GM21723 (cell line): ENCODE measurements around the gene MINDY4.

ENCODE experiments used
- ATAC-seq: cut with Tn5 transposase; IDR thresholded peaks from one replicate; pipeline ENCODE4 v1.9.1; 2021; ENCODE audit warnings: mild to moderate bottlenecking, moderate library complexity; ENCODE audit not compliant: unreplicated experiment

The MINDY4 gene

GRCh38 chr7:30850426-30850825 is 79.2 kb downstream of the MINDY4 start:
- no peak for ATAC-seq

- ATAC-seq, result no peak
Observed at GRCh38 chr7:30851651-30852307, 80.6 kb downstream of the MINDY4 start.

- no peak for ATAC-seq
Observed at GRCh38 chr7:30852308-30852684, 81.1 kb downstream of the MINDY4 start.

- ATAC-seq, result no peak
Observed at GRCh38 chr7:30852744-30853288, 81.6 kb downstream of the MINDY4 start.

GRCh38 chr7:30853576-30853975 is 82.4 kb downstream of the MINDY4 start:
- ATAC-seq, result no peak

- no peak for ATAC-seq
Observed at GRCh38 chr7:30855936-30856335, 84.7 kb downstream of the MINDY4 start.

GRCh38 chr7:30858576-30858975 is 87.4 kb downstream of the MINDY4 start:
- no peak for ATAC-seq

GRCh38 chr7:30859202-30859939 is 88.2 kb downstream of the MINDY4 start:
- no peak for ATAC-seq

- no peak for ATAC-seq
Observed at GRCh38 chr7:30859940-30860496, 88.8 kb downstream of the MINDY4 start.

GRCh38 chr7:30861612-30862011 is 90.4 kb downstream of the MINDY4 start:
- ATAC-seq, result no peak

GRCh38 chr7:30862995-30863705 is 91.9 kb downstream of the MINDY4 start:
- ATAC-seq, result no peak

- no peak for ATAC-seq
Observed at GRCh38 chr7:30863706-30864035, 92.5 kb downstream of the MINDY4 start.

- ATAC-seq, result no peak
Observed at GRCh38 chr7:30864101-30864500, 92.9 kb downstream of the MINDY4 start.

GRCh38 chr7:30865076-30865475 is 93.9 kb downstream of the MINDY4 start:
- no peak for ATAC-seq

GRCh38 chr7:30865821-30866220 is 94.6 kb downstream of the MINDY4 start:
- ATAC-seq, result no peak

- ATAC-seq, result no peak
Observed at GRCh38 chr7:30866939-30867338, 95.7 kb downstream of the MINDY4 start.

- no peak for ATAC-seq
Observed at GRCh38 chr7:30867483-30867882, 96.3 kb downstream of the MINDY4 start.

- no peak for ATAC-seq
Observed at GRCh38 chr7:30869794-30870611, 98.8 kb downstream of the MINDY4 start.

GRCh38 chr7:30870821-30871518 is 99.8 kb downstream of the MINDY4 start:
- ATAC-seq, result no peak

- no peak for ATAC-seq
Observed at GRCh38 chr7:30871655-30872054, 100.4 kb downstream of the MINDY4 start.
